ENCODE measurements around the gene IL11. TPM values are rescaled to one million over a fixed set of nuclear protein-coding genes. Genes with fewer than 3 reads are reported as not detected.

Gene IL11
- total RNA-seq, 1 experiment from 2014 or later, result 3.9 TPM

DNA sequence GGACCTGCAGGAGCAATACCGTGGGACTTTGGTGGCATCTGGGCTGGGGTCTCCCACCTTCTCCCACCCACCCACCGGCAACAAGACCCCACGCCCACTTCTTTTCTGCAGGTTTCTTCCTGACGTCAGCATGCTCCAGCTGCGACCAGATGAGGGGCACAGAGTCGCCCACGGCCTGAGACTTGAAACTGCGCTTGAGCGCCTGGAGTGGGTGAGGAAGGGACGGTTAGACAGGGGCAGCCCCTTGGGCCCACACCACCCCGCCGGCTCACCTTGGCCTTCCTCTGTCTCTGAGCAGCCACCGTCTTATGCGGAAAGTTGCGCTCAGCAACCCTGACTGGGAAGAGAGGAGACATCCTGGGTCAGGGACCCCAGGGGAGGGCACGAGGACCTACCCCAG lies 9.4 kb downstream of the IL11 start:
- Histone ChIP-seq H3K18ac (ENCODE audit: insufficient read length, low read depth, low read length) (no peak overlapping the region), H2BK5ac (ENCODE audit: insufficient read length, low read length) (no peak overlapping the region), H3K27me3 (ENCODE audit: insufficient read depth, low read length) (peaks cover 2% of the 10 kb centered on the region; the same call in 1 of the 2 replicates), H3K23me2 (ENCODE audit: insufficient read length, low read depth, low read length, poor library complexity, severe bottlenecking) (no peaks in the 10 kb centered on the region), H3K4me2 (ENCODE audit: insufficient read depth, insufficient read length, low read length) (no peak overlapping the region), H4K20me1 (ENCODE audit: control insufficient read depth, insufficient read depth, insufficient read length) (no peaks in the 10 kb centered on the region), H3K56ac (ENCODE audit: insufficient read length, low read depth, low read length) (no peak overlapping the region), H3K79me1 (ENCODE audit: insufficient read depth, low read depth, low read length, poor library complexity, severe bottlenecking) (no peaks in the 10 kb centered on the region), H3K9me3 (ENCODE audit: control insufficient read depth, low read depth, low read length) (no peaks in the 10 kb centered on the region), H4K5ac (ENCODE audit: insufficient read length, low read depth, low read length) (no peak overlapping the region), H4K91ac (ENCODE audit: insufficient read length, low read depth, low read length) (no peak overlapping the region), H2BK15ac (ENCODE audit: low read depth, low read length) (no peak overlapping the region), H3K14ac (ENCODE audit: insufficient read depth, low read length) (no peak overlapping the region), H3K4ac (ENCODE audit: low read depth, low read length) (no peak overlapping the region), H2BK120ac (ENCODE audit: low read depth, low read length, poor library complexity, severe bottlenecking) (no peak overlapping the region), H4K8ac (replicated peaks; ENCODE audit: insufficient read length, low read depth, low read length) (no peak overlapping the region), H2AK5ac (ENCODE audit: insufficient read length, low read length) (no peak overlapping the region), H3K9ac (ENCODE audit: extremely low read depth, insufficient read length, low read length) (no peak overlapping the region), H3K4me1 (ENCODE audit: insufficient read depth, low read length) (no peaks in the 10 kb centered on the region), H3K23ac (ENCODE audit: insufficient read length, low read depth, low read length) (no peak overlapping the region), H2AFZ (ENCODE audit: low read length) (no peak overlapping the region), H2BK20ac (ENCODE audit: low read depth, low read length, poor library complexity, severe bottlenecking) (no peak overlapping the region), H2BK12ac (ENCODE audit: insufficient read length, low read depth, low read length) (no peak overlapping the region), H3T11ph (ENCODE audit: low read length) (no peak overlapping the region), H3K27ac (ENCODE audit: insufficient read length, low read depth, low read length) (no peak overlapping the region), H3K79me2 (ENCODE audit: insufficient read depth, low read length) (no peaks in the 10 kb centered on the region)
- no CpG with 5 or more reads among the region's 16 CpGs for WGBS (ENCODE audit: extremely low coverage, insufficient read length, low lambda C conversion rate)
- H3K4me1 Mint-ChIP-seq, result peaks cover 13 to 25% of the 10 kb centered on the region in 2 experiments; a peak in 3 of 4 replicates
- H3K4me3 Mint-ChIP-seq, result no peak overlapping the region
- H3K36me3 Mint-ChIP-seq (ENCODE audit: insufficient read depth in 1 of 3, low read depth in 3 of 3), result no peaks in the 10 kb centered on the region
- peaks cover 57% of the 10 kb centered on the region for H3K27me3 Mint-ChIP-seq (ENCODE audit: low read depth)
- no peaks in the 10 kb centered on the region for H3K9me3 Mint-ChIP-seq
- no peak for TF ChIP-seq CTCF (conservative IDR thresholded peaks at IDR 0.05)
- peak overlapping the region in 1 of 3 experiments; percentile 55; a peak in 1 of 7 replicates for H3K27ac Mint-ChIP-seq
- no peak for DNase-seq

Measured in H9 (cell line).